ENCODE results near the gene ZBTB44. TPM values are rescaled to one million over a fixed set of nuclear protein-coding genes. Genes with fewer than 3 reads are reported as not detected.
"Not testable (repeated sequence)": the region's sequence is repeated elsewhere in the genome, so short reads cannot be mapped to it uniquely, and the experiment has no call there.

The ZBTB44 gene
- total RNA-seq, 2 donors from 2014 or later, result 25.4 to 32.9 TPM

GRCh38 chr11:130282111-130282510 lies 32.6 kb downstream of the ZBTB44 start:
- peaks cover 0 to 7% (median 0%) of the 10 kb centered on the region in 3 donors for H3K9me3 ChIP-seq
- DNase-seq (no peak), ATAC-seq (no peak)

DNA sequence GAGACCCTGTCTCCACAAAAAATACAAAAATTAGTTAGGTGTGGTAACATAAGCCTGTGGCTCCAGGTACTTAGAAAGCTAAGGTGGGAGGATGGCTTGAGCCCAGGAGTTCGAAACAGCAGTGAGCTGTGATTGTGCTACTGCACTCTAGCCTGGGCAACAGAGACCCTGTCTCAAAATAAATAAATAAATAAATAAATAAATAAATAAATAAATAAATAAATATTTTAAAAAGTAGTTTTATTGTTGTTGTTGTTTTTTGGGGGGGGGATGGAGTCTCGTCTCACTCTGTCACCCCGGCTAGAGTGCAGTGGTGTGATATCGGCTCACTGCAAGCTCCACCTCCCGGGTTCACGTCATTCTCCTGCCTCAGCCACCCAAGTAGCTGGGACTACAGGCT lies 33.4 kb downstream of the ZBTB44 start:
- ATAC-seq; H3K9me3 ChIP-seq; H3K27me3 ChIP-seq; intact Hi-C loops (cut with DNase I); H3K36me3 ChIP-seq (replicated peaks in 1 of 2; ENCODE audit: insufficient read depth in 1 of 2, low read depth in 2 of 2); H3K4me1 ChIP-seq; H3K4me3 ChIP-seq; H3K27ac ChIP-seq; DNase-seq: not testable (repeated sequence)
- 94 to 99% methylated on average over 6 of the region's 6 CpGs for WGBS, 2 donors

More at GRCh38 chr11:130282111-130282510, 32.6 kb downstream of the ZBTB44 start:
- no peaks in the 10 kb centered on the region for H3K36me3 ChIP-seq (replicated peaks in 1 of 2; ENCODE audit: insufficient read depth in 1 of 2, low read depth in 2 of 2)
- intact Hi-C loops (cut with DNase I), result no loop called here
- TF ChIP-seq POLR2A (IDR thresholded peaks at IDR 0.05), result no peak
- TF ChIP-seq, protein P1, sequence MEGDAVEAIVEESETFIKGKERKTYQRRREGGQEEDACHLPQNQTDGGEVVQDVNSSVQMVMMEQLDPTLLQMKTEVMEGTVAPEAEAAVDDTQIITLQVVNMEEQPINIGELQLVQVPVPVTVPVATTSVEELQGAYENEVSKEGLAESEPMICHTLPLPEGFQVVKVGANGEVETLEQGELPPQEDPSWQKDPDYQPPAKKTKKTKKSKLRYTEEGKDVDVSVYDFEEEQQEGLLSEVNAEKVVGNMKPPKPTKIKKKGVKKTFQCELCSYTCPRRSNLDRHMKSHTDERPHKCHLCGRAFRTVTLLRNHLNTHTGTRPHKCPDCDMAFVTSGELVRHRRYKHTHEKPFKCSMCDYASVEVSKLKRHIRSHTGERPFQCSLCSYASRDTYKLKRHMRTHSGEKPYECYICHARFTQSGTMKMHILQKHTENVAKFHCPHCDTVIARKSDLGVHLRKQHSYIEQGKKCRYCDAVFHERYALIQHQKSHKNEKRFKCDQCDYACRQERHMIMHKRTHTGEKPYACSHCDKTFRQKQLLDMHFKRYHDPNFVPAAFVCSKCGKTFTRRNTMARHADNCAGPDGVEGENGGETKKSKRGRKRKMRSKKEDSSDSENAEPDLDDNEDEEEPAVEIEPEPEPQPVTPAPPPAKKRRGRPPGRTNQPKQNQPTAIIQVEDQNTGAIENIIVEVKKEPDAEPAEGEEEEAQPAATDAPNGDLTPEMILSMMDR (IDR thresholded peaks at IDR 0.05), result no peak
- no peak overlapping the region for H3K27ac ChIP-seq
- H3K4me3 ChIP-seq, result no peak overlapping the region
- WGBS, 2 donors, result 96 to 98% methylated on average over 2 of the region's 2 CpGs
- no peaks in the 10 kb centered on the region for H3K27me3 ChIP-seq
- H3K4me1 ChIP-seq, result no peaks in the 10 kb centered on the region

- 83 to 88% methylated on average over 4 of the region's 4 CpGs for WGBS, 2 donors
Measured at GRCh38 chr11:130279989-130280388, 34.7 kb downstream of the ZBTB44 start.

GRCh38 chr11:130278745-130279144 lies 36.0 kb downstream of the ZBTB44 start:
- Histone ChIP-seq H3K27me3 (no peaks in the 10 kb centered on the region), H3K4me1 (no peaks in the 10 kb centered on the region), H3K27ac (no peak overlapping the region), H3K4me3 (no peak overlapping the region), H3K36me3 (replicated peaks in 1 of 2; ENCODE audit: insufficient read depth in 1 of 2, low read depth in 2 of 2) (no peaks in the 10 kb centered on the region), H3K9me3 (peaks cover 0 to 7% (median 0%) of the 10 kb centered on the region in 3 donors)
- DNase-seq (no peak), ATAC-seq (no peak)
- intact Hi-C loops (cut with DNase I), result no loop called here
- TF ChIP-seq, protein P1 (IDR thresholded peaks at IDR 0.05), result no peak
- no peak for TF ChIP-seq POLR2A (IDR thresholded peaks at IDR 0.05)
- WGBS, 2 donors, result 86 to 94% methylated on average over 1 of the region's 1 CpG

More at GRCh38 chr11:130279989-130280388, 34.7 kb downstream of the ZBTB44 start:
- Histone ChIP-seq H3K27ac (no peak overlapping the region), H3K27me3 (no peaks in the 10 kb centered on the region), H3K4me3 (no peak overlapping the region), H3K9me3 (peaks cover 0 to 7% (median 0%) of the 10 kb centered on the region in 3 donors), H3K36me3 (replicated peaks in 1 of 2; ENCODE audit: insufficient read depth in 1 of 2, low read depth in 2 of 2) (no peaks in the 10 kb centered on the region), H3K4me1 (no peaks in the 10 kb centered on the region)
- DNase-seq (no peak), ATAC-seq (no peak)
- TF ChIP-seq, protein P1 (IDR thresholded peaks at IDR 0.05), result no peak
- intact Hi-C loops (cut with DNase I), result no loop called here

DNA sequence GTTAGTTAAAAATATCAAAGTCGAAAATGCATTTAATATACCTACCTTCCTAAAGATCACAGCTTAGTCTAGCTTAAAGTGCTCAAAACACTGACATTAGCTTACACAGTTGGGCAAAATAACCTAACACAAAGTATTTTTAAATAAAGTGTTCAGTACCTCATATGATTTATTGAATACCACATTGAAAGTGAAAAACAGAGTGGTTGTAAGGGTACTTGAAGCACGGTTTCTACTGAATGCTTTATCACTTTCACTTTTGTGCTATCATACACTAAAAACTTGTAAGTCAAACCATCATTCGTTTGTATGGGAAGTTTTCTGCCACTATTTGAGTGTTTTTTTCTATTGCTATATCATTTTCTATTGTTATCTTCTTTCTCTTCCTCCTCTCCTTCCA lies 36.6 kb downstream of the ZBTB44 start:
- 90 to 92% methylated on average over 3 of the region's 3 CpGs for WGBS, 2 donors
- Histone ChIP-seq H3K4me3 (no peak overlapping the region), H3K27me3 (no peaks in the 10 kb centered on the region), H3K9me3 (peaks cover 0 to 7% (median 0%) of the 10 kb centered on the region in 3 donors), H3K4me1 (no peaks in the 10 kb centered on the region), H3K36me3 (replicated peaks in 1 of 2; ENCODE audit: insufficient read depth in 1 of 2, low read depth in 2 of 2) (no peaks in the 10 kb centered on the region), H3K27ac (no peak overlapping the region)
- ATAC-seq (no peak), DNase-seq (no peak)
- TF ChIP-seq POLR2A (IDR thresholded peaks at IDR 0.05), result no peak
- TF ChIP-seq, protein P1 (IDR thresholded peaks at IDR 0.05), result no peak
- intact Hi-C loops (cut with DNase I), result no loop called here

Data from body of pancreas (tissue), 4 donors.